SU-DHL-6 (cell line): ENCODE data around the gene TOX2.

Experiments
- H2AFZ ChIP-seq: fragments of 200-600 bp; sonication (generic); 2 replicates; pipeline ENCODE4 v1.6.1; 2014; ENCODE audit warnings: low read depth, mild to moderate bottlenecking, moderate library complexity, mixed read lengths, antibody characterized with exemption, low read length; ENCODE audit not compliant: severe bottlenecking
- H3F3A ChIP-seq: fragments of 200-600 bp; shearing (Covaris generic); 2 replicates; pipeline ENCODE4 v1.6.0; 2016; ENCODE audit warnings: antibody characterized with exemption, mild to moderate bottlenecking; ENCODE audit not compliant: insufficient read depth
- H3K27ac ChIP-seq: fragments of 200-600 bp; sonication (generic); 2 replicates; pipeline ENCODE4 v1.5.1; 2016; ENCODE audit warnings: low read depth, mild to moderate bottlenecking, low read length, moderate library complexity, mixed read lengths
- H3K27me3 ChIP-seq: fragments of 200-600 bp; sonication (generic), shearing (Covaris generic); 2 replicates; pipeline ENCODE4 v1.6.0; 2014; ENCODE audit warnings: mild to moderate bottlenecking, low read length
- H3K36me3 ChIP-seq: fragments of 200-600 bp; sonication (generic); 2 replicates; pipeline ENCODE4 v1.6.1; 2014; ENCODE audit warnings: mild to moderate bottlenecking, low read length, mixed read lengths
- H3K4me2 ChIP-seq: fragments of 300-600, 200-600 bp; shearing (Covaris generic), sonication (generic); 2 replicates; pipeline ENCODE4 v1.6.0; 2014; ENCODE audit warnings: low read length, low read depth, mild to moderate bottlenecking; ENCODE audit not compliant: poor library complexity, severe bottlenecking
- H3K4me3 ChIP-seq: fragments of 200-600 bp; sonication (generic); 2 replicates; pipeline ENCODE4 v1.5.1; 2014; ENCODE audit warnings: antibody characterized with exemption, low read length, mild to moderate bottlenecking, mixed read lengths; ENCODE audit not compliant: insufficient read depth, poor library complexity, severe bottlenecking
- H3K79me2 ChIP-seq: fragments of 200-600 bp; sonication (generic); 2 replicates; pipeline ENCODE4 v1.6.1; 2014; ENCODE audit warnings: mild to moderate bottlenecking, low read length, moderate library complexity; ENCODE audit not compliant: insufficient read depth
- H3K9ac ChIP-seq: fragments of 200-600 bp; sonication (generic); 2 replicates; pipeline ENCODE4 v1.7.0; 2014; ENCODE audit warnings: mild to moderate bottlenecking, low read length
- H3K9me2 ChIP-seq: fragments of 200-600 bp; sonication (generic); replicated peaks from 2 replicates; pipeline ENCODE4 v1.6.1; 2014; ENCODE audit warnings: low read length; ENCODE audit not compliant: insufficient read depth
- H3K9me3 ChIP-seq: fragments of 200-600 bp; sonication (generic); 2 replicates; pipeline ENCODE4 v1.6.1; 2014; ENCODE audit warnings: low read length, mixed read lengths; ENCODE audit not compliant: insufficient read depth
- H4K20me1 ChIP-seq: fragments of 200-600 bp; sonication (generic); 2 replicates; pipeline ENCODE4 v1.6.1; 2014; ENCODE audit warnings: low read depth, mild to moderate bottlenecking, antibody characterized with exemption, low read length, moderate library complexity, mixed read lengths
- CTCF ChIP-seq: fragments of 200-600 bp; sonication (generic); IDR thresholded peaks from one replicate; pipeline ENCODE4 v1.5.1; 2017; ENCODE audit warnings: antibody characterized with exemption, mild to moderate bottlenecking, low read length, moderate library complexity; ENCODE audit not compliant: insufficient read depth, poor library complexity, severe bottlenecking
- EZH2phosphoT487 ChIP-seq: fragments of 200-600 bp; sonication (generic), shearing (Covaris generic); conservative IDR thresholded peaks from 2 replicates; pipeline ENCODE4 v1.6.1; 2018; ENCODE audit warnings: mild to moderate bottlenecking, antibody characterized with exemption, low read length, moderate library complexity, mixed read lengths

Gene TOX2

GRCh38 chr20:44025756-44026155 is 111.1 kb downstream of the TOX2 start:
- Histone ChIP-seq H3K9me3 (no peaks in the 10 kb centered on the region), H3K9me2 (no peaks in the 10 kb centered on the region), H3K4me3 (no peak overlapping the region), H3K9ac (no peak overlapping the region), H4K20me1 (no peaks in the 10 kb centered on the region), H3K36me3 (no peaks in the 10 kb centered on the region), H3K27me3 (no peaks in the 10 kb centered on the region), H3F3A (no peaks in the 10 kb centered on the region), H2AFZ (no peak overlapping the region), H3K79me2 (no peaks in the 10 kb centered on the region), H3K4me2 (no peak overlapping the region), H3K27ac (no peak overlapping the region)
- TF ChIP-seq EZH2phosphoT487, result no peak
- no peak for TF ChIP-seq CTCF

GRCh38 chr20:44026647-44027342 is 112.1 kb downstream of the TOX2 start:
- no peaks in the 10 kb centered on the region for H3K9me3 ChIP-seq
- H4K20me1 ChIP-seq, result no peaks in the 10 kb centered on the region
- no peaks in the 10 kb centered on the region for H3K36me3 ChIP-seq
- no peaks in the 10 kb centered on the region for H3K9me2 ChIP-seq
- no peak overlapping the region for H3K9ac ChIP-seq
- no peaks in the 10 kb centered on the region for H3F3A ChIP-seq
- H3K4me2 ChIP-seq, result no peak overlapping the region
- TF ChIP-seq EZH2phosphoT487, result no peak
- no peak for TF ChIP-seq CTCF
- H3K27ac ChIP-seq, result no peak overlapping the region
- H3K4me3 ChIP-seq, result no peak overlapping the region
- H3K79me2 ChIP-seq, result no peaks in the 10 kb centered on the region
- H3K27me3 ChIP-seq, result no peaks in the 10 kb centered on the region
- H2AFZ ChIP-seq, result no peak overlapping the region

GRCh38 chr20:44027343-44028002 is 112.8 kb downstream of the TOX2 start:
- Histone ChIP-seq H3F3A (no peaks in the 10 kb centered on the region), H3K4me2 (no peak overlapping the region), H3K27ac (no peak overlapping the region), H4K20me1 (no peaks in the 10 kb centered on the region), H3K27me3 (no peaks in the 10 kb centered on the region), H3K36me3 (no peaks in the 10 kb centered on the region), H3K9me3 (no peaks in the 10 kb centered on the region), H3K4me3 (no peak overlapping the region), H2AFZ (no peak overlapping the region), H3K9ac (no peak overlapping the region), H3K9me2 (no peaks in the 10 kb centered on the region), H3K79me2 (no peaks in the 10 kb centered on the region)
- no peak for TF ChIP-seq CTCF
- no peak for TF ChIP-seq EZH2phosphoT487
